ENCODE data around the gene DHRS9. TPM values are rescaled to one million over a fixed set of nuclear protein-coding genes. Genes with fewer than 3 reads are reported as not detected.
"Not testable (repeated sequence)": the region's sequence is repeated elsewhere in the genome, so short reads cannot be mapped to it uniquely, and the experiment has no call there.

DHRS9 gene
- total RNA-seq, 1 experiment from 2014 or later, result 0.21 TPM

DNA sequence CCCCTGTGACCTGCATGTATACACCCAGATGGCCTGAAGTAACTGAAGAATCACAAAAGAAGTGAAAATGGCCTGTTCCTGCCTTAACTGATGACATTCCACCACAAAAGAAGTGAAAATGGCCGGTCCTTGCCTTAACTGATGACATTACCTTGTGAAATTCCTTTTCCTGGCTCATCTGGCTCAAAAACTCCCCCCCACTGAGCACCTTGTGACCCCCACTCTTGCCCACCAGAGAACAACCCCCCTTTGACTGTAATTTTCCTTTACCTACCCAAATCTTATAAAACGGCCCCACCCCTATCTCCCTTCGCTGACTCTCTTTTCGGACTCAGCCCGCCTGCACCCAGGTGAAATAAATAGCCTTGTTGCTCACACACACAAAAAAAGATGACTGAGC is 67.1 kb downstream of the DHRS9 start:
- H3K4me1 ChIP-seq (ENCODE audit: control insufficient read depth, insufficient read depth, low read length); intact Hi-C loops (cut with micrococcal nuclease; ENCODE audit: unreplicated experiment); POLR2A ChIA-PET; H3K9me3 ChIP-seq (ENCODE audit: control insufficient read depth, insufficient read depth, low read depth, low read length); H3K4me3 ChIP-seq (ENCODE audit: low read depth in 2 of 2, low read length in 2 of 2); DNase-seq (ENCODE audit: low read depth, low spot score); CTCF ChIA-PET; H3K36me3 ChIP-seq (ENCODE audit: control insufficient read depth, insufficient read depth, low read length); BruUV-seq (replicated peaks); ATAC-seq; H3K27ac ChIP-seq (ENCODE audit: low read length); H3K27me3 ChIP-seq (ENCODE audit: control insufficient read depth, insufficient read depth, low read length); in situ Hi-C loops (cut with HindIII; ENCODE audit: low pct_unique_long_range_greater_than_20kb, low sequenced_read_pairs): not testable (repeated sequence)

DNA sequence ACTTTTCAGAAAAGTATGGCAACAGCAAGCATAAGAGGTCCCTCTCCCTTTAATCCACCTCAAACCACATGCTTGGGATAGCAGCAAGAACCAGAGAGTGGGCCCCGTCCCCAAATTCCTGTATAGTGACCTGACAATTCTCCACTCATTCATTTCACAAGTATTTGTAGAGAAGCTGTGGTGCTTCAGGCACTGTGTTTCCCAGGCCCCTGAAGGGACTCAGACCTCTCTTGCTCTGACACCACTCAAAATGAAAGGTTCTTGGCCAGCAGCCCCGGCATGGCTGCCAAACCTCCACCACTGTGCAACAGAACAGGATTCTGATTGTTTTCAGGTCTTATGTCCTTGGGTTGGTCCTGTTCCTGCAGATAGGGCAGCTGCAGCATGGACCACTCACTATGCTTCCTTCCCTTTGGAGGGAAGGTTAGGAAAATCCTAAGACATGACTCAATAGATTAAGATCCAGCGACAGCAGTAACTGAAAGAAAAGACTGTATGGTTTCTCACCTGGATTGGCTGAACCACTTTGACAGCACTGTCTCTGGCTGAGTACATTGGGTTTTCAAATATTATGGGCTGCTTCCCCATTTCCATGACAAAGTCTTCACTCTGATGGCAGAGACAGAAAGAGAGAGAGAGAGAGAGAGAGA is 67.6 kb downstream of the DHRS9 start:
- no peaks in the 10 kb centered on the region for H3K9me3 ChIP-seq (ENCODE audit: control insufficient read depth, insufficient read depth, low read depth, low read length)
- H3K36me3 ChIP-seq (ENCODE audit: control insufficient read depth, insufficient read depth, low read length), result no peaks in the 10 kb centered on the region
- intact Hi-C loops (cut with micrococcal nuclease; ENCODE audit: unreplicated experiment) (no loop called here), in situ Hi-C loops (cut with HindIII; ENCODE audit: low pct_unique_long_range_greater_than_20kb, low sequenced_read_pairs) (no loop called here)
- ChIA-PET CTCF (no interaction called here), POLR2A (no interaction called here)
- ATAC-seq (no peak), DNase-seq (ENCODE audit: low read depth, low spot score) (no peak)
- H3K4me1 ChIP-seq (ENCODE audit: control insufficient read depth, insufficient read depth, low read length), result no peaks in the 10 kb centered on the region
- no peak overlapping the region for H3K4me3 ChIP-seq (ENCODE audit: low read depth in 2 of 2, low read length in 2 of 2)
- BruUV-seq (replicated peaks), result no TSS peak
- no peak overlapping the region for H3K27ac ChIP-seq (ENCODE audit: low read length)
- TF ChIP-seq TCF7L2 (IDR thresholded peaks at IDR 0.05; ENCODE audit: low read depth, low read length), result no peak
- TF ChIP-seq, protein P1, sequence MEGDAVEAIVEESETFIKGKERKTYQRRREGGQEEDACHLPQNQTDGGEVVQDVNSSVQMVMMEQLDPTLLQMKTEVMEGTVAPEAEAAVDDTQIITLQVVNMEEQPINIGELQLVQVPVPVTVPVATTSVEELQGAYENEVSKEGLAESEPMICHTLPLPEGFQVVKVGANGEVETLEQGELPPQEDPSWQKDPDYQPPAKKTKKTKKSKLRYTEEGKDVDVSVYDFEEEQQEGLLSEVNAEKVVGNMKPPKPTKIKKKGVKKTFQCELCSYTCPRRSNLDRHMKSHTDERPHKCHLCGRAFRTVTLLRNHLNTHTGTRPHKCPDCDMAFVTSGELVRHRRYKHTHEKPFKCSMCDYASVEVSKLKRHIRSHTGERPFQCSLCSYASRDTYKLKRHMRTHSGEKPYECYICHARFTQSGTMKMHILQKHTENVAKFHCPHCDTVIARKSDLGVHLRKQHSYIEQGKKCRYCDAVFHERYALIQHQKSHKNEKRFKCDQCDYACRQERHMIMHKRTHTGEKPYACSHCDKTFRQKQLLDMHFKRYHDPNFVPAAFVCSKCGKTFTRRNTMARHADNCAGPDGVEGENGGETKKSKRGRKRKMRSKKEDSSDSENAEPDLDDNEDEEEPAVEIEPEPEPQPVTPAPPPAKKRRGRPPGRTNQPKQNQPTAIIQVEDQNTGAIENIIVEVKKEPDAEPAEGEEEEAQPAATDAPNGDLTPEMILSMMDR (IDR thresholded peaks at IDR 0.05), result no peak
- TF ChIP-seq, protein P2, sequence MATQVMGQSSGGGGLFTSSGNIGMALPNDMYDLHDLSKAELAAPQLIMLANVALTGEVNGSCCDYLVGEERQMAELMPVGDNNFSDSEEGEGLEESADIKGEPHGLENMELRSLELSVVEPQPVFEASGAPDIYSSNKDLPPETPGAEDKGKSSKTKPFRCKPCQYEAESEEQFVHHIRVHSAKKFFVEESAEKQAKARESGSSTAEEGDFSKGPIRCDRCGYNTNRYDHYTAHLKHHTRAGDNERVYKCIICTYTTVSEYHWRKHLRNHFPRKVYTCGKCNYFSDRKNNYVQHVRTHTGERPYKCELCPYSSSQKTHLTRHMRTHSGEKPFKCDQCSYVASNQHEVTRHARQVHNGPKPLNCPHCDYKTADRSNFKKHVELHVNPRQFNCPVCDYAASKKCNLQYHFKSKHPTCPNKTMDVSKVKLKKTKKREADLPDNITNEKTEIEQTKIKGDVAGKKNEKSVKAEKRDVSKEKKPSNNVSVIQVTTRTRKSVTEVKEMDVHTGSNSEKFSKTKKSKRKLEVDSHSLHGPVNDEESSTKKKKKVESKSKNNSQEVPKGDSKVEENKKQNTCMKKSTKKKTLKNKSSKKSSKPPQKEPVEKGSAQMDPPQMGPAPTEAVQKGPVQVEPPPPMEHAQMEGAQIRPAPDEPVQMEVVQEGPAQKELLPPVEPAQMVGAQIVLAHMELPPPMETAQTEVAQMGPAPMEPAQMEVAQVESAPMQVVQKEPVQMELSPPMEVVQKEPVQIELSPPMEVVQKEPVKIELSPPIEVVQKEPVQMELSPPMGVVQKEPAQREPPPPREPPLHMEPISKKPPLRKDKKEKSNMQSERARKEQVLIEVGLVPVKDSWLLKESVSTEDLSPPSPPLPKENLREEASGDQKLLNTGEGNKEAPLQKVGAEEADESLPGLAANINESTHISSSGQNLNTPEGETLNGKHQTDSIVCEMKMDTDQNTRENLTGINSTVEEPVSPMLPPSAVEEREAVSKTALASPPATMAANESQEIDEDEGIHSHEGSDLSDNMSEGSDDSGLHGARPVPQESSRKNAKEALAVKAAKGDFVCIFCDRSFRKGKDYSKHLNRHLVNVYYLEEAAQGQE (IDR thresholded peaks at IDR 0.05; ENCODE audit: insufficient read depth in 1 of 2, low read depth in 2 of 2, low read length in 1 of 2), result no peak
- no peak for TF ChIP-seq POLR2AphosphoS5 (IDR thresholded peaks at IDR 0.05; ENCODE audit: low read depth, low read length)
- TF ChIP-seq SIN3A (IDR thresholded peaks at IDR 0.05; ENCODE audit: borderline replicate concordance, insufficient read depth, low read depth, low read length), result no peak
- peaks cover 2% of the 10 kb centered on the region; the same call in 1 of the 2 replicates for H3K27me3 ChIP-seq (ENCODE audit: control insufficient read depth, insufficient read depth, low read length)

DNA sequence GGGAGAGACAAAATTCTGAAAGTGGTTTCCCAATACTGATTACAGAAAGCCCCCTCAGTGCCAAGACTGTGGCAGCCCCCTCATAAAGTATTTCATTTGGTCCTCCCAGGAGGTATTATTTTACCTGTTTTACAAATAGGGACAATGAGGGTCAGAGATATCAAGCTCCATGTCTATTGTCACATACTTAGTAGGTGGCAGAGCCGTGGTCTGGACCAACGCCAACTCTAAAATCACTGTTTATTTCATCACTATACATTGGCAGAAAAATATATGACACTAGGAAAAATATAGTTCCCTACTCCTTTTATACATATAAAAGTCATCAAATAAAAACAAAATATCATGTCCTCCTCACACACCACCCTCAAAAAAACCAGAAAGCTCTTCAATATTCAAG is 68.6 kb downstream of the DHRS9 start:
- ATAC-seq (no peak), DNase-seq (ENCODE audit: low read depth, low spot score) (no peak)
- ChIA-PET POLR2A (no interaction called here), CTCF (no interaction called here)
- in situ Hi-C loops (cut with HindIII; ENCODE audit: low pct_unique_long_range_greater_than_20kb, low sequenced_read_pairs), result no loop called here
- Histone ChIP-seq H3K27me3 (ENCODE audit: control insufficient read depth, insufficient read depth, low read length) (no peaks in the 10 kb centered on the region; the same call in 1 of the 2 replicates), H3K27ac (ENCODE audit: low read length) (no peak overlapping the region), H3K36me3 (ENCODE audit: control insufficient read depth, insufficient read depth, low read length) (no peaks in the 10 kb centered on the region), H3K9me3 (ENCODE audit: control insufficient read depth, insufficient read depth, low read depth, low read length) (no peaks in the 10 kb centered on the region), H3K4me3 (ENCODE audit: low read depth in 2 of 2, low read length in 2 of 2) (no peak overlapping the region), H3K4me1 (ENCODE audit: control insufficient read depth, insufficient read depth, low read length) (no peaks in the 10 kb centered on the region)
- TF ChIP-seq, protein P2 (IDR thresholded peaks at IDR 0.05; ENCODE audit: insufficient read depth in 1 of 2, low read depth in 2 of 2, low read length in 1 of 2), result no peak
- TF ChIP-seq SIN3A (IDR thresholded peaks at IDR 0.05; ENCODE audit: borderline replicate concordance, insufficient read depth, low read depth, low read length), result no peak
- intact Hi-C loops (cut with micrococcal nuclease; ENCODE audit: unreplicated experiment), result no loop called here
- BruUV-seq (replicated peaks), result no TSS peak
